SK-N-SH (cell line): ENCODE results near the gene DPP10.

ENCODE experiments used
- ELF1 ChIP-seq: IDR thresholded peaks from 2 replicates; pipeline ENCODE4 v1.4.0; 2012
- EZH2phosphoT487 ChIP-seq: fragments of 200-600 bp; sonication (generic); IDR thresholded peaks from 2 replicates; pipeline ENCODE4 v1.6.1; 2017; ENCODE audit warnings: low read depth, mixed run types, mild to moderate bottlenecking, antibody characterized with exemption, moderate library complexity, borderline replicate concordance
- FOXM1 ChIP-seq: IDR thresholded peaks from 2 replicates; pipeline ENCODE4 v1.4.0; 2012; ENCODE audit warnings: low read depth, mild to moderate bottlenecking
- NFIC ChIP-seq: IDR thresholded peaks from 2 replicates; pipeline ENCODE4 v1.4.0; 2012; ENCODE audit warnings: borderline replicate concordance
- NRF1 ChIP-seq: IDR thresholded peaks from 2 replicates; pipeline ENCODE4 v1.6.1; 2012; ENCODE audit warnings: low read depth, mild to moderate bottlenecking, low read length
- POLR2AphosphoS5 ChIP-seq: IDR thresholded peaks from 2 replicates; pipeline ENCODE4 v1.6.1; 2012; ENCODE audit warnings: low read depth, low read length
- RFX5 ChIP-seq: IDR thresholded peaks from 2 replicates; pipeline ENCODE4 v1.6.1; 2012; ENCODE audit warnings: mild to moderate bottlenecking, improper control_type of control experiment, low read length
- SMC3 ChIP-seq: IDR thresholded peaks from 2 replicates; pipeline ENCODE4 v1.6.1; 2012; ENCODE audit warnings: low read depth, low read length, improper control_type of control experiment
- TAF1 ChIP-seq: IDR thresholded peaks from 2 replicates; pipeline ENCODE4 v1.6.1; 2012; ENCODE audit warnings: low read depth, mild to moderate bottlenecking, low read length, moderate library complexity, borderline replicate concordance
- YY1 ChIP-seq: IDR thresholded peaks from 2 replicates; pipeline ENCODE4 v1.4.0; 2012; ENCODE audit warnings: low read depth, mild to moderate bottlenecking
- TF ChIP-seq, protein P1 (sequence below): fragments of 200-600 bp; sonication (generic); IDR thresholded peaks from 2 replicates; pipeline ENCODE4 v1.6.1; 2017; ENCODE audit warnings: antibody characterized with exemption, mild to moderate bottlenecking, moderate library complexity
- TF ChIP-seq, protein P2 (sequence below): IDR thresholded peaks from 2 replicates; pipeline ENCODE4 v1.6.1; 2012; ENCODE audit warnings: mild to moderate bottlenecking, low read depth, low read length, moderate library complexity
- TF ChIP-seq, protein P3 (sequence below): fragments of 150-350 bp; IDR thresholded peaks from 2 replicates; pipeline ENCODE4 v1.6.1; 2017; ENCODE audit warnings: antibody characterized with exemption, low read length, low read depth, borderline replicate concordance

DNA sequence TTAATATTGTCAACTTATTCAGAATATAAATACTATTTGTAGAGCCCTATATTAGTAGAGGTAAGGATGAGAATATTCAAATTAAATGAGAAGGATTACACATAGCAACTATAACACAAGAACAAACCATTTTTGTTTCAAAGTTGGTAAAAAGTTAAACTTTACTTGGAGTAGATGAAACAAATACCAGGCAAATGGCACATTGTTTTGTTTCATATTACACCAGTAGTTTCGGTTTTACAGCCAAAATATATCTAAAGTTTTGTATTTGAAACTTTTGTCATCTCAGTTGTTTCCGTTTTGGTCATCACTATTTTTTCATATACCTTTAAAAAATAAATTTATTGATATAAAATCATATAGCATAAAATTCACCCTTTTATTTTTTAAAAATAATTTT, 1039.4 kb downstream of the DPP10 start:
- TF ChIP-seq, protein P1, sequence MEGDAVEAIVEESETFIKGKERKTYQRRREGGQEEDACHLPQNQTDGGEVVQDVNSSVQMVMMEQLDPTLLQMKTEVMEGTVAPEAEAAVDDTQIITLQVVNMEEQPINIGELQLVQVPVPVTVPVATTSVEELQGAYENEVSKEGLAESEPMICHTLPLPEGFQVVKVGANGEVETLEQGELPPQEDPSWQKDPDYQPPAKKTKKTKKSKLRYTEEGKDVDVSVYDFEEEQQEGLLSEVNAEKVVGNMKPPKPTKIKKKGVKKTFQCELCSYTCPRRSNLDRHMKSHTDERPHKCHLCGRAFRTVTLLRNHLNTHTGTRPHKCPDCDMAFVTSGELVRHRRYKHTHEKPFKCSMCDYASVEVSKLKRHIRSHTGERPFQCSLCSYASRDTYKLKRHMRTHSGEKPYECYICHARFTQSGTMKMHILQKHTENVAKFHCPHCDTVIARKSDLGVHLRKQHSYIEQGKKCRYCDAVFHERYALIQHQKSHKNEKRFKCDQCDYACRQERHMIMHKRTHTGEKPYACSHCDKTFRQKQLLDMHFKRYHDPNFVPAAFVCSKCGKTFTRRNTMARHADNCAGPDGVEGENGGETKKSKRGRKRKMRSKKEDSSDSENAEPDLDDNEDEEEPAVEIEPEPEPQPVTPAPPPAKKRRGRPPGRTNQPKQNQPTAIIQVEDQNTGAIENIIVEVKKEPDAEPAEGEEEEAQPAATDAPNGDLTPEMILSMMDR: no peak
- TF ChIP-seq NFIC (no peak), ELF1 (no peak), TAF1 (no peak), YY1 (no peak), POLR2AphosphoS5 (no peak), RFX5 (no peak), NRF1 (no peak), FOXM1 (no peak), SMC3 (no peak), EZH2phosphoT487 (no peak)
- TF ChIP-seq, protein P2, sequence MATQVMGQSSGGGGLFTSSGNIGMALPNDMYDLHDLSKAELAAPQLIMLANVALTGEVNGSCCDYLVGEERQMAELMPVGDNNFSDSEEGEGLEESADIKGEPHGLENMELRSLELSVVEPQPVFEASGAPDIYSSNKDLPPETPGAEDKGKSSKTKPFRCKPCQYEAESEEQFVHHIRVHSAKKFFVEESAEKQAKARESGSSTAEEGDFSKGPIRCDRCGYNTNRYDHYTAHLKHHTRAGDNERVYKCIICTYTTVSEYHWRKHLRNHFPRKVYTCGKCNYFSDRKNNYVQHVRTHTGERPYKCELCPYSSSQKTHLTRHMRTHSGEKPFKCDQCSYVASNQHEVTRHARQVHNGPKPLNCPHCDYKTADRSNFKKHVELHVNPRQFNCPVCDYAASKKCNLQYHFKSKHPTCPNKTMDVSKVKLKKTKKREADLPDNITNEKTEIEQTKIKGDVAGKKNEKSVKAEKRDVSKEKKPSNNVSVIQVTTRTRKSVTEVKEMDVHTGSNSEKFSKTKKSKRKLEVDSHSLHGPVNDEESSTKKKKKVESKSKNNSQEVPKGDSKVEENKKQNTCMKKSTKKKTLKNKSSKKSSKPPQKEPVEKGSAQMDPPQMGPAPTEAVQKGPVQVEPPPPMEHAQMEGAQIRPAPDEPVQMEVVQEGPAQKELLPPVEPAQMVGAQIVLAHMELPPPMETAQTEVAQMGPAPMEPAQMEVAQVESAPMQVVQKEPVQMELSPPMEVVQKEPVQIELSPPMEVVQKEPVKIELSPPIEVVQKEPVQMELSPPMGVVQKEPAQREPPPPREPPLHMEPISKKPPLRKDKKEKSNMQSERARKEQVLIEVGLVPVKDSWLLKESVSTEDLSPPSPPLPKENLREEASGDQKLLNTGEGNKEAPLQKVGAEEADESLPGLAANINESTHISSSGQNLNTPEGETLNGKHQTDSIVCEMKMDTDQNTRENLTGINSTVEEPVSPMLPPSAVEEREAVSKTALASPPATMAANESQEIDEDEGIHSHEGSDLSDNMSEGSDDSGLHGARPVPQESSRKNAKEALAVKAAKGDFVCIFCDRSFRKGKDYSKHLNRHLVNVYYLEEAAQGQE: no peak
- TF ChIP-seq, protein P3, sequence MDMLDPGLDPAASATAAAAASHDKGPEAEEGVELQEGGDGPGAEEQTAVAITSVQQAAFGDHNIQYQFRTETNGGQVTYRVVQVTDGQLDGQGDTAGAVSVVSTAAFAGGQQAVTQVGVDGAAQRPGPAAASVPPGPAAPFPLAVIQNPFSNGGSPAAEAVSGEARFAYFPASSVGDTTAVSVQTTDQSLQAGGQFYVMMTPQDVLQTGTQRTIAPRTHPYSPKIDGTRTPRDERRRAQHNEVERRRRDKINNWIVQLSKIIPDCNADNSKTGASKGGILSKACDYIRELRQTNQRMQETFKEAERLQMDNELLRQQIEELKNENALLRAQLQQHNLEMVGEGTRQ: no peak
